Stimulated activated CD8-positive, alpha-beta memory T cell treated with anti-CD3 and anti-CD28 coated beads, Interleukin-2, amount 100 ng/mL, for 1 hour (primary cell): ENCODE data around the gene OSBPL1A.

Experiments
- DNase-seq, 2 donors: peaks; one replicate each; pipeline ENCODE4 v3.0.0-alpha.2; 2020; ENCODE audit warnings: low read depth in 2 of 2

OSBPL1A gene

GRCh38 chr18:24341361-24341760 lies 56.3 kb downstream of the OSBPL1A start:
- no peak for DNase-seq

- DNase-seq: no peak
These were observed 64.5 kb downstream of the OSBPL1A start for GRCh38 chr18:24333084-24333483.

GRCh38 chr18:24326211-24326610 lies 71.4 kb downstream of the OSBPL1A start:
- DNase-seq: no peak

GRCh38 chr18:24322584-24323136 lies 75.0 kb downstream of the OSBPL1A start:
- no peak for DNase-seq

DNA sequence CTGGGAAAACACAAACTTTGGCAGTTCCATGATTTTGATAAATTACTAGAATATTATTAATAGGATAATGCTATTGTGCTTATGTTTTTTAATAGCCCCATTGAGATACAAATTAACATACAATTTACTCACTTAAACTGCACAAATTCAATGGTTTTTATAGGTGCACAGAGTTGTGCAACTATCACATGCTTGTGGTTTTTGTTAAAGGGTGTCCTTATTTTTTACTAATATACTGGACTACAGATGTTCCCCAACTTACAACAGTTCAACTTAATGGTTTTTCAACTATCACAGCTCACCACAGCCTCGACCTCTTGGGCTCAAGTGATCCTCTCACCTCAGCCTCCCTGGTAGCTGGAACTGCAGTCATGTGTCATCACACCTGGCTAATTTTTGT lies 76.6 kb downstream of the OSBPL1A start:
- DNase-seq: no peak

GRCh38 chr18:24319757-24320156 lies 77.9 kb downstream of the OSBPL1A start:
- no peak for DNase-seq

- DNase-seq: no peak
These were observed 80.3 kb downstream of the OSBPL1A start for GRCh38 chr18:24317370-24317769.

DNA sequence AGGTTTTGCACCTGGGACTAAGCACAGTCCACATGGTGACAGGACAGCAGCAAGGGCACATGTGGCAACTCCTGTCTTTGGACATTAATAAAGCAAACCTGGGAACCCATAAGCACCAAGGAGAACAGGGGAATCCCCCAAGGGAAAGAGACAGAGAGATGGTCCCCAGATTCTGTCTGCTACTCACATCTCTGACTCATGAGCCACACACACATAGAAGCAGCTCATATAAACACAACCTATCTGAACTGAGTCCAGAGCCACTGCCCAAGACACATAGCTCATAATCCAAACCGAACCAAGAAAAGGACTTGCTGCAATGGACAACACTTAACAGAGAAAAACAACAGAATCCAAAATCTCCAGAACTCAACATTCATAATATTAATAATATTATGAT lies 82.5 kb downstream of the OSBPL1A start:
- no peak for DNase-seq

GRCh38 chr18:24306201-24306600 lies 91.4 kb downstream of the OSBPL1A start:
- no peak for DNase-seq

DNA sequence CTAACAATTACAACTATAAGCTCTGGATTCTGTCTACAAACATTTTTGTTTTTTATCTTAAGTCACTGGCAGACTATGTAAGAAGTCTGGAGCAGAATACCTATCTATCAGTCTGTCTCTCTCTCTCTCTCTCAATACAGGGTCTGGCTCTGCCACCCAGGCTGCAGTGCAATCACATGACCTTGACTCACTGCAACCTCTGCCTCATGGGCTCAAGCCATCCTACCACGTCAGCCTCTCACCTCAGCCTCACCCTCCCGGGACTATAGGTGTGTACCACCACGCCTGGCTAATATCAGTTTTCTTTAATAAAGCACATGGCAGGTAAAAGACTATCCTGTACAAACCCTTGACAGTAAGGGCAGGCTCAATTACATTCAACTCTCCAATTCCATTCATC lies 96.9 kb downstream of the OSBPL1A start:
- DNase-seq: no peak

DNA sequence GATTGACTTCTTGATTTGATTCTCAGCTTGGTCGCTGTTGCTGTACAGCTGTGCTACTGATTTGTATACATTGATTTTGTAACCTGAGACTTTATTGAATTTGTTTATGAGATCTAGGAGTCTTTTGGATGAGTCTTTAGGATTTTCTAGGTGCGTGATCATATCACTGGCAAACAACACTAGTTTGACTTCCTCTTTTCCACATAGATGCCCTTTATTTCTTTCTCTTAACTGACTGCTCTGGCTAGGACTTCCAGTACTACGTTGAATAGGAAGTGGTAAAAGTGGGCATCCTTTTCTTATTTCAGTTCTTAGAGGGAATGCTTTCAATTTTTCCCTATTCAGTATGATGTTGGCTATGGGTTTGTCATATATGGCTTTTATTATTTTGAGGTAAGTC lies 101.3 kb downstream of the OSBPL1A start:
- DNase-seq: no peak

GRCh38 chr18:24293254-24293653 lies 104.4 kb downstream of the OSBPL1A start:
- DNase-seq: no peak

DNA sequence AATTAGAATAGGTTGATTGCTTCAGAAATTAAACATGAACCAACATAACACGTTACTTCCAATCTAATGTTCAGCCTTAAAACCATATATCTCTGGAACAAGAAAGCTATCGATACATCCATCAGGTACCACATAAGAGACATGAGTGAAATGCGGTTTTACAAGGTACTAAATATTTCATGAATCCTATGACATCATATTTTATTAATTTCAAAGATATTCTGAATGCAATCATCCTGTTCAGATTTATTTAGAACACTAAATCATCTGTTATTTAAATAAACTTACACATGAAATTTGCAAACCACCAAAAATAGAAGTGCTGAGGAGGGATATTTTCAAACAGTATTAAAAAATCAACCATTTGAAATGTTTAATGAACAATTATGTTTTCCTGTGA lies 119.0 kb downstream of the OSBPL1A start:
- no peak for DNase-seq

GRCh38 chr18:24277516-24278195 lies 120.0 kb downstream of the OSBPL1A start:
- DNase-seq: no peak

DNA sequence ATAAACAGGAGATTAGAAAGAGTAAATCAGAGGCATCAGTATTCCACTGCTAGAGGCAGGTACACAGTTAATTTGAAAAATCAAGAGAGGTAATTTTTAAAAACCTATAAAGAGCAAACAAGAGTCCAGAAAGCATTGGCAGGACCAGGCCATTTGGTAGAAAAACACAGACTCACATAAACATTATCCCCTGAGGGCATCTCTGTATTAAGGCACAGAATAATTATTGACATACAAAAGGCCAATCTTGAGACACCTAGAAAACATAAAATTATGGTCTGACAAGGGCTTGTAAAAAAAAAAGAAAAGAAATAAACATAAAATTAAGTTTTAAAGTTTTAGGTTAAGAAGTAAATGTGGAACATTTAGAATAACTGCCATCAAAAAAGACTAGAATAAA lies 120.6 kb downstream of the OSBPL1A start:
- DNase-seq: no peak

DNA sequence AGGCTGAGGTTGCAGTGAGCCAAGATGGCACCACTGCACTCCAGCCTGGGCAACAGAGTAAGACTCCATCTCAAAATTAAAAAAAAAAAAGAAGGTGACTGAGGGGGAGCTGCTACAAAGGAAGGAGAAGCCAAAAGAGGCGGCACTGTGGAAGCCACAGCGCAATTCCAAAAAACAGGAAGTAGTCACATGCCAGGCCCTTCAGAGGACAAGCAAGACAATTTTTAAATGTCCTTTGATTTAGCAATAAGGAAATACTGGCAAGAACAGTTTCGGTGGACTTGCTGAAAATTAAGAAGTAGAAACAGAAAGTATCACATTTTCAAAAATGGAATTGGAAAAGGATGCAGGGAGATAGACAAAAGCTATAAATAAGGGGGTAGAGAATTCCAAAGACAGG lies 122.8 kb downstream of the OSBPL1A start:
- no peak for DNase-seq

DNA sequence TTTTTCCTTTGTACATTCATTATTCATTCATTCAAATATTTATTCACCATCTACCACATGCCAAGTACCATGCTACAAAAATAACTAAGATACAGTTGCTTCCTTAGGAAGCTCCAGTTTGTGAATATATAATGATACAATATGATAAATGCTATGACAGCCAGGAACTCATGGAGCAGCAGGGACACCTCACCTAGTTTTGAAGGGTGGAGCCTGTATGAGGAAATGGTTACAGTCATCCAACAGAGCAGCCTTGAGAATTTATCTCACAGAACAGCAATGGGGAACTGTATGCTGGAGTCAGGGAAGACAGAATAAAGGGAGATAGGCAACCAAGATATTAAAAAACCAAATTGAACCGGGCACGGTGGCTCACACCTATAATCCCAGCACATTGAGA lies 124.0 kb downstream of the OSBPL1A start:
- no peak for DNase-seq

DNA sequence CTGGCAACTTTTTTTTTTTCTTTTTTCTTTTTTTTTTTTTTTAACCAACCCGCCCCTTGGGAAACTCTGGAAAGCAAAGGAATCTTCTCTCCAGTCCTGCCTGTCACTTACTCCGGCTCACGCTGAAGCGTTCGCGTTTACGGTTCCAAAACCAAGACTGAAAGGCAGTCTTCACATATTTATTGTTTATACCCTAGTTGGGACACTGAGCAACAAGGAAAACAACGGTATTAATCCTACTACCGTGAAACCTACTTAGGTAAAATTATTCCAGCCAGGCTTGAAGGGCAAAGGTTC lies 125.4 kb downstream of the OSBPL1A start:
- no peak for DNase-seq

GRCh38 chr18:24271381-24272228 lies 126.0 kb downstream of the OSBPL1A start:
- DNase-seq: no peak

DNA sequence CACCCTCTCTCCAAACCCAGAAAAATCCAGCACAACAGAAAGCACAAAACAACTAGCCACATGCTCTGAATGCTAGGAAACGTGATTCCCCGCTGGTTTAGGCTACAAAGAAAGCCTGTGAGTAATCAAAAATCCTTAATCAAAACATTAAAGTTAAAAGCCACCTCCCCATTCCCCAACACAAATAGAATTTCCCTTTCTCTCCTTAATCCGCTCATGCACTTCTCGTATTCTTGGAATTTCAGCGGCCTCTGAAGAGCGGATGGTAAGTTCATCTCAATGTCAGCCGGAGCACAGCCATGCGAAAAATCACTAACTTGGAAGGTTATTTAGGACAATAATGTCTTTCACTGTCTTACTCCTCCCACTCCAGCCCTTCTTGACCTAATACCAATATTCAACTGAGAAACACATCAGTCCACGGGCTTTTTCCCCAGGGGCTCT lies 126.7 kb downstream of the OSBPL1A start:
- no peak for DNase-seq

DNA sequence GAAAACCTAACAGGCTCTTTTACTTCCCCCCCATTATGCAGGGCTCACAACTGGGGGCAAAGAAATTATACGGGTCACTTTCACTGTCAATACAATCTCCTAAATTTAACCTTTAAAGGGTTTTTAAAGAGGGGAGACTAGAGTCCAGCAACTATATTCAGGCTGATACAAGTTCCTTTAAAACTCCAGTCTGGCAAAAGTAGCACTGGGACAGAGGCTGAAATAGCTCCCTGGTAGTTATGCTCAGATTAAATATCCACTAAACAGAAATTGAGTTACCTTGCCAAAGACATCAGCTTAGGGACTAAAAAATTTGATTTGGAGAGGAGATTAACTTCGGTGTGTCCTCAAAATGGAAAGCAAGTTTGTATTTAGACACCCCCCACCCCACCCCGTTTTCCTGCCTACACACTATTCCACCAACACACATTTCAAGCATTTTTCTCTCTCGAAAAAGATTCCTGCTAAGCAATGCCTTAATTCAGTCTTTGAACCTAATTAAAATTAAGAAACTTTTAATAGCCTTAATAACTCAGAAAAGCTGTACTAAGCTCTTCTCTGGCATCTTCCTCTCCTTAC lies 127.2 kb downstream of the OSBPL1A start:
- DNase-seq: no peak

GRCh38 chr18:24268784-24269550 lies 128.7 kb downstream of the OSBPL1A start:
- no peak for DNase-seq
